HG03135 (cell line): ENCODE data around the gene IGFL1.
"Not testable (repeated sequence)": the region's sequence is repeated elsewhere in the genome, so short reads cannot be mapped to it uniquely, and the experiment has no call there.

Source experiments
- ATAC-seq: cut with Tn5 transposase; IDR thresholded peaks from one replicate; pipeline ENCODE4 v1.9.1; 2021; ENCODE audit warnings: mild to moderate bottlenecking, moderate library complexity; ENCODE audit not compliant: unreplicated experiment

Gene IGFL1

GRCh38 chr19:46201454-46202310 lies 27.9 kb upstream of the IGFL1 start:
- no peak for ATAC-seq

- no peak for ATAC-seq
Measured at GRCh38 chr19:46202426-46202825, 27.1 kb upstream of the IGFL1 start.

GRCh38 chr19:46202872-46203860 lies 26.4 kb upstream of the IGFL1 start:
- ATAC-seq: no peak

GRCh38 chr19:46204008-46204407 lies 25.5 kb upstream of the IGFL1 start:
- ATAC-seq: no peak

DNA sequence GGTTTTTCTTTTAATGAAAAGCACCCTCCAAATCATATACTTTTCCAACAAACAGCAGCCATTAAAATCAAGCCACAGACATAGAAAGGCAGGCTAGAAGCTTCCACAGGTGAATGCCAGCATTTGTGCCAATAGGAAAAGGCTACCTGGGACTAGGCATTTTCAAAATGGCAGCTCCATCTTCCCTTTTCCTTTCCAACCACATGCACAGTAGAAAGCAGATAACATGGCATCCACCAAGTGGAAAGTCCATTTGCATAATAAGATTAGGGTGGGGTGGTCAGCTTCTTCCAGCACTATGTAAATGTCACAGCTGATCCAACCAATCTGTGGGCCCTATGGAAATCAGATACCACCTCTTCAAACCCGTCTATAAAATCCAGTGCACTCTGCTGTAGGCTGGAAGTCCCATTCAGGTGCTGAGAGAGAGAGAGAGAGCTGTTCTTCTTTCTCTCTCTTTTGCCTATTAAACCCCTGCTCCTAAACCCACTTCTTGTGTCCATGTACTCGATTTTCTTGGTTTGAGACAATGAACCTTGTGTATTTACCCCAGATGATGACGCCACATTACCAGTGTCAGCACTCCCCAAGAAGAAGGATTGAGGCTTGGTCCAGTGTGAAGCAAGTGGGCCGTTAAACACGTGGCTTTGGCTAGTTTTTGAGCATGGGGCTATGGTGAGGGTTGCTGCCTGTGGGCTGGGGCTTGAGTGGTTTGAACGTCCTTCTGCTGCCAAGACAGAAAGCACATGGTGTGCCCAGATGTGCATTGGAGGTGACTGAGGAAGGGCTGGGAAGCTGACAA lies 24.2 kb upstream of the IGFL1 start:
- no peak for ATAC-seq

DNA sequence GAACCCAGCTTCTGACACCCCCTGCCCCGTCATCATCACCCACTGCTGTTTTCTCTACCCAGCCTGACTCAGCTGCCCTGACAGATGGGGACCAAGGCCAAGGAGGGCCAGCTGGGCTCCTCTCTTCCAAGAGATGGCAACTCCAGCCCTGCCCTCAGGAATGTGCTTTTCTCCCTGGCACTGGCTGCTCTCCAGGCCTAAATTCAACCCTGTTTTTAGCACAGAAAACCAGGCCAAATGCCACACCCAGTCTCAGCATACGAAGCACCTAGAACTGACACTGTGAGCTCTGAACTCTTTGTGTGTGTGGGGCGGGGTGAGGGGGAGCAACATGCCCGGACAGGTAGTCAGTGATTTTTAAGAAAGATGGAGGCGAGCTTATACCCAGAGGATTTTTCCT lies 23.4 kb upstream of the IGFL1 start:
- no peak for ATAC-seq

DNA sequence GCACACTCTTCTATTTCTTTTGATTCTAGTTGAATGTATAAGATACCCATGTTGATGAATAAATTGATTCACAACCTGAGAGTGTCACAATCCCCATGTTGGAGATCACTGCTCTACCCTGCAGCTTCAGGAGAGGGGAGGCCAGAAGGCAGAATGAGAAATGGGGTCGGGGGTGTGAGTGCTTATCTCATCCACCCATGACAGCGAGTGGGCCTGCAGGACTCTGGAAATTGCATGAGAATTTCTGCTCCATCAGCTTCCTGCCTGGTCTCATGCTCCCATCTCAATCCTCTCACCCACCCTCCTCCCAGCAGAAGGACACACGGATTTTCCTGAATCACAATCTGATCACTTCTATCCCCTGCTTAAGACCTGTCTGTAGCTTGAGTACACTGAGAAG lies 22.9 kb upstream of the IGFL1 start:
- ATAC-seq: no peak

DNA sequence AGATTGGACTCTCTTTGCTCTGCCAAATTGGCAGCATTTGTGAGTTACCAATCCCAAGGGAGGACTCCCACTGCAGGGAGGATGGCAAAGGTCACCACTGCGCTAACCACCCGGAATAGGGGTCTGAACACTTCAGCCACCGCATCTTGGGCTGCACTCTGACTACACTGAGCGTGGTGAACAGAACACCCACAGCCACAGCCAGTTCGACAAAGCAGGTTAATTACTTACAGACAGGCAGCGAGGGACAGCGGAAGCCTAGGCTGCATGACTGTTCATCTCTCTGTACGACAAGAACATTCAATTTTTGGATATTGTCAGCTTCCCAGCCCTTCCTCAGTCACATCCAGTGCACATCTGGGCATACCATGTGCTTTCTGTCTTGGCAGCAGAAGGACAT lies 21.7 kb upstream of the IGFL1 start:
- ATAC-seq: not testable (repeated sequence)

DNA sequence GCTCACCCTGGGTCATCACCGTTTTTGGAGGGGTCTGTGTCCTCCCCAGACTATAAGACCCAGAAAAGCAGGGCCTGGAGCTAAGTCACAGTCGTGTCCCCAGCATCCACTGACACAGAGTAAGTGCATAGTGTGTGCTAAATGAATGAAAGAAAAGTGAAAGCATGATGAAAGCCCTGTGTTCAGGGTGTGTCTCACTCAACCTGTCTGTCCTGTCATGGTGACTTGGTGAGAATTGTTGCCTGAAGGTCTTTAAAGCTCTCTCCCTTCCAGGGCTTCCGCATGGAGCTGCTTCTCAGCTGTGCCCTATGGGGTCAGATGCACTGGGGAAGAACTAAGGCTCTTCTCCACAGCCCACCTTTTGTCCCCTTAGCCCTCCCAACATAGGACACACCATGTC lies 20.5 kb upstream of the IGFL1 start:
- ATAC-seq: no peak

DNA sequence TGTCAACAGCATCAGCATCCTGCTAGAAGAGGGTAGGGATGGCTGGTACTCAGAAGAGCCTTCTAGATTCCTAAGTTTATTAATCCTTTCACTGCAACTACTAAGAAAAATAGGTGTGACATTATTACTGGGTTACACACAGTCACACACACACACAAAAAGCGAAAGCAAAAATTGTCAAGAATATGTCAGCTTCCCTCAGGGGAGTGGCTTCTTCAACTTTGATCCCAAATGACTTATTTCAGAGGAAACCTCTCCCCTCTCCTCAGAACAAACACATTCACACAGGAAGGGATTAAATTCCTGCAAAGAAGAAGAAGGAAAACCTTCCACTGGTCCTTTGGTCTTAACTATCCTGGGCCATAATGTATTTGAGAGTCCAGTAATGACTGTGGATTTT lies 20.1 kb upstream of the IGFL1 start:
- no peak for ATAC-seq

GRCh38 chr19:46210669-46211068 lies 18.9 kb upstream of the IGFL1 start:
- ATAC-seq: no peak

DNA sequence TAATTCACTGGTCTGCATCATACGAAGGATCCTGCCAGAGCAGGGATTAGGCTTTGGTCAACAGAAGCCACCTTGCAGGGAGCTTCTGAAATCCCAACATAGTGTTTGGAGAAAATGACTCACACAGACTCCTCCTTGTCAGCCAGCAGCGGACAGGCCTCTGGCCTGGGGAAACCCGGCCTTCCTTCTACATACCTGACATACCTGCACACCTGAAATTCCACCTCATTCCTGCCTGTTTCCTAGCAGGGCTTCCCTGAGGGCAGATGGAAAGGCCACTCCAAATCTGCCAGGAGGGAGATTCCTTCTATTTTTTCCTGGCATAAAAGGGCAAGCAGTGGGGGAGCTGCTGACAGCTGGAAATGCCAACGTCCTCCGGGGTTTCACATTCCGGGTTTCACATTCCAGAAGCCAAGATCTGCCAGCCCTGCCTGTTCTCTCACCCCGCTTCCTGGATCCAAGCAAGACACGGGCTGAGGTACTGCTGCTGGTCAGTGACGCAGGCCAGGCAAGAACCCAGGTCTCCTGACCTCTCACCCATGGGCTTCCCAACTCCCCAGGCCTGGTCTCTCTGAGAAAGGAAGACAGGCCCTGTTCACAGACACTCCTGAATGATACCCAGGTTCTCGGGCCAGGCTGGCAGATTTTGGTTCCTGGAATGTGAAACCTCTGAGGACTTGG lies 18.2 kb upstream of the IGFL1 start:
- ATAC-seq: no peak

GRCh38 chr19:46212592-46212991 lies 16.9 kb upstream of the IGFL1 start:
- not testable (repeated sequence) for ATAC-seq

DNA sequence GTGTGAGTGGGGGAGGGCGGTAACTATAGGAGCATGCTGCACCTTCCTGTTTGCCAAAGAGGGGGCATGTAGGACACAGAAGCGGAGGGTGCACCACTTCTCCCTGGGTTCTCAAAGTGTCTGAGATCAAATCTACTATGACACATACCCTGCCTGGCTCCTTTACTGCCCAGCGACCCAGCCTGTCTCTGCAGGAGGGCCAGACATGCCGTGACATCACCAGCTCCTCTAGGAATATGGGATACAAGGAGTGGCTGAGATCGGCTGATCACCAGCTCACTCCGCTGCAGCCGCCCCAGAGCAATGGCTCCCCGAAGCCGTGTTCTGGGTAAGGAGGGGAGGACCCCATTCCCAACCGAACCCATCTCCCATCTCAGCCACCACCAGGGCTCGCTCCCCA lies 16.4 kb upstream of the IGFL1 start:
- ATAC-seq: no peak

DNA sequence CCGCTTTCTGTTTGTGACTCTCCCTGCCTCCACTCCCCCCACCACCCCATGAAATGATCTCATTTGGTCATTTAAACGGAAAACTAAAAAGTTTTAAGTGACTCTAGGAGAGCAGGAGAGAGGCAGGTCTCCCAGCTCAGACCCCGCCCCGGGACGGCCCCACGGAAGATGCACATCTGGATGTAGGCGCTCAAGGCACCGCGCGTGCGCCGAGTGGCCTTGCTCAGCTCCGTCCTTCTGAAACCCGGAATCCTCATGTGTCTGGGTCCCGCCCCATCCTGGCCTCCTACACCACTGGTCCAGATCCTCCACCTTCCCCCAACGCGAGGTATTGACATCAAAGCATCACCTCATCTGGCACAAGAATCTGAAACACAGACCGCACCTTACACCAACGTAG lies 15.7 kb upstream of the IGFL1 start:
- ATAC-seq: no peak

DNA sequence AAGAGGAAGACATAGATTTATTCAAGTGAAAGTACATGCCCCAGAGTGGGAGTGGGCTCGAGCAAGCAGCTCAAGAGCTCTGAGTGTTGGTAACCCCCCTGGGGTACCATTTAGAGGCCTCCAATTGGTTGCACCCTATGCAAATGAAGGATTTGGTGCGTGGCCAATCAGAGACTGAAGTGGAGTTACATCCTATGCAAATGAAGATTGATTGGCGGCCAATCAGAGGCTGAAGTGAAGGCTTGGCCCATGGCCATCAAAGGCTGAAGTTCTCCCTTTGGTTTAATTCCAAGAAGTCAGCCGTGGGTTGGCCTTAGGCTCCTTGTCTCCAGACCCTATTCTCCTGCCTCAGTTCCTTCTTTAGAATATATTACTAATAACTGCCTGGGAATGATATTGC lies 12.9 kb upstream of the IGFL1 start:
- ATAC-seq: no peak

GRCh38 chr19:46217476-46217875 lies 12.1 kb upstream of the IGFL1 start:
- ATAC-seq: no peak

GRCh38 chr19:46218160-46218559 lies 11.4 kb upstream of the IGFL1 start:
- ATAC-seq: no peak

DNA sequence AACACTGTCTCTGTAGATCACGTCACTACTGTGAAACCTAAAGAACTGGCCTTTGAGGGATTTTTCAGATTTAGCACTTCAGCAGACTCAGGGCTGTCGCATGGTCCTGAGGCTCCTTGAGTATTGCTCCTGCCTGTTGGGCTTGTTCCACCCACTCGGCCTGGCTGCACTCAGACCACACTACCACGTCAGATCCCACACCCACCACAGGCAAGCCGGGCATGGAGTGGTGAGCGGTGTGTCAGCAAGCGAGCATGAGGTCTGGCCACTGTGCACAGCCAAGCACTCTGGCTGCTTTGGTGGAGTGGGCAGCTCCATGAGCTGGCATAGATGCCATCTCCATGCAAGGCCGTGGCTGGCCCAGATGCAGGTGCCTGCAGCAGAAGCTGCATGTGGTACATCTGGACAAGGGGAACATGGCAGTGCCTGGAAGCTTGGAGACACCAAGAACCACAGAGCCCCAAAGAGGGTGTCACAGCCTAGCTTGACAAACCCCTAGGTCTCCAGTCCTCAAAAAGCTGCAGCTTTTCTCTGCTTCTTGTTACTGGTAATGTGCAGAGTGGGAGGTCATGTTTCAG lies 9.4 kb upstream of the IGFL1 start:
- no peak for ATAC-seq

DNA sequence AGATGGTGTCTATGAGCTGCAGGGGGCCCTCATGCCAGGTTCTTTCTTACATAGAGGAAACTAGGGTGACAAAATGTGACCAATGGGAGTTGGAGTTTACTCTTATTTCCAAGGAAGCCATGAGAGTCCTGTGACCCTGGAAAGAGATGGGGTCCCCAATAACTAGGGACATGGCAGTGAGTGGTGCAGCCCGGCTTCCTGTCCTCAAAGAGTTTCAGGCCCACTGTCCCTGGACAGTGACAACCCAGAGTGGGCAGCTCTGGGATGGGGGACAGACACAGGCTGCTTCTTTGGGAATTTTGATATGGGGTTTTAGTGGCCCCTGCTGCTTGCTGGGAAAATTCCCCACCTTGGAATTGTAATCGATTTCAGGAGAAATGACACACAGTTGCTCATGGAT lies 8.4 kb upstream of the IGFL1 start:
- ATAC-seq: no peak
